Stimulated activated CD4-positive, alpha-beta T cell treated with anti-CD3 and anti-CD28 coated beads, Interleukin-12 subunit alpha, Interleukin-12 subunit beta, amount 100 ng/mL, for 48 hours (primary cell): Measurements from ENCODE around the gene RNF133.

Experiments
- DNase-seq, 3 donors: peaks; one replicate each; pipeline ENCODE4 v3.0.0-alpha.2; 2020; ENCODE audit warnings: low read depth in 2 of 3, low spot score in 1 of 3

RNF133 gene, protein sequence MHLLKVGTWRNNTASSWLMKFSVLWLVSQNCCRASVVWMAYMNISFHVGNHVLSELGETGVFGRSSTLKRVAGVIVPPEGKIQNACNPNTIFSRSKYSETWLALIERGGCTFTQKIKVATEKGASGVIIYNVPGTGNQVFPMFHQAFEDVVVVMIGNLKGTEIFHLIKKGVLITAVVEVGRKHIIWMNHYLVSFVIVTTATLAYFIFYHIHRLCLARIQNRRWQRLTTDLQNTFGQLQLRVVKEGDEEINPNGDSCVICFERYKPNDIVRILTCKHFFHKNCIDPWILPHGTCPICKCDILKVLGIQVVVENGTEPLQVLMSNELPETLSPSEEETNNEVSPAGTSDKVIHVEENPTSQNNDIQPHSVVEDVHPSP

DNA sequence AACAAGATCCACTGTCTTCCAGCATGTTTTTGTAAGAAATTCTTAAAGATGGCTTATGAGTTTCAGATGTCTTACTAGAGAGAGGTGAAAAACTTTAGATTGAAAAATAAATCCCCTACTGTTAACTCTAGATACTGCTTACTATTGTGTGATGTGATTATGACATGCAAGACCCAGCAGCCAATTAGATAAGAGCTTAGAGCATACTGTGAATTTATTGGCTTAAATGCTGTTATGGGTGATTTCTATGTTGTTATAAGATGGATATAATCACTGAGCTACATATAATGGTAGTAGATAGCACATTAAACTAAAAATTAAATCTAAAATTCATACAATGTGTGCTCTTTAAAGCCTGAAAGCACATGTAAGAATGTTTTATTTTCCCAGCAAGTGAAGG is at the start of gene RNF133:
Gene RNF133 (minus strand): TSS at position 101 of the 400 bp plus-strand sequence. CDS start 199 bp downstream, outside the sequence.
- DNase-seq, result no peak

DNA sequence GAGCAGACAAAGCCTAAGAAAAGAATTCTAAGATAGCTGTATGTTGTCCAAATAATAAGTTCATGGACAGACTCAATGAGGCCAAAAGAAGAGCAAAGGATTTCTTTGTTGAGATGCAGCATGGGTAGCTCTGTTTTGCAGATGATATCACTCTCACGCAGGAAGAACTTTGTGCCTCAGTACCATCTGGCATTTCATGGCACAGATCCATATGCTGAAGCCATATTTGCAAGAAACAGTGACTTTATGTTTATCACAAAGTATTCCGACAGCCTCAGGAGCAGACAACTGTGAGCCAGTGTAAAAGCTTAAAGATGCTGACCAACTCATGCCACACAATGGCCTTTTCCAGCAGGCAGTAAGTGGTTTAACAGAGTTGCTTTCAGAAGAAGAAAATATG is 49.3 kb upstream of the RNF133 start:
- no peak for DNase-seq

DNA sequence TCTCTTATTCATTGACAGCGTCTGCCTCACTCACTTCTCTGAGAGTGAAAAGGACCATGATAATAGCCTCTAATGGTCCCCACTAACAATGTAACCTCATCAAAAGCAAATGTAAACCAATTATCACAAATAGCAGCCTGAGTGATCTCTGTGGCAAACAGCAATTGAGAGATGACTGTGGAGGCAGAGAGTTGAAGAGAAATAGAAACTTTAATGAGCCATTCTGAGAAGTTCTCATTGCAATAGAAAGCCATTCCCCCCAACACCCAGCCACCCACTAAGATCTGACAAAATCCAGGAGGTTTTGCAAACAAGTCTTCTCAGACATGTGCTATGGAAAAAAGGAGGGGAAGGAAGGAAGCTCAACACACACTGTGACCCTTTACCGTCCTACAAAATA is 48.0 kb upstream of the RNF133 start:
- no peak for DNase-seq

DNA sequence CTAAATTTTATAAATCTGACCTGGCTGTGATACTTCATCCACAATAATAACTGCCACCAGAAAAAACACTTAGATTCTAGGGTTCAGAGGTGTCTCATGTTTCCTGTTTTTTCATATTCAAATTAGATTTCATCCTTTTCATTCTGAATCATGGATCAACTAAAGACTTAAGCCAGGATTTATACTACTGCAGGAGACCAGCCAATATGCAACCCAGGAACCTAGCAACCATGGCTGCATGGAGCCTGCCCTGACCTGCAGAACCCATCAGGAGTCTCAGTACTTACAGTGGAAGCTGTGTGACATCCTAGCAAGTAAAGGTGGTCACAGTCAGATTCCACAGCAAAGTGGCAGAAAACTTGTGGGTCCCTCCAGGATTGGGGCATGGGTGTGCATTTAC is 44.3 kb upstream of the RNF133 start:
- DNase-seq, result no peak

DNA sequence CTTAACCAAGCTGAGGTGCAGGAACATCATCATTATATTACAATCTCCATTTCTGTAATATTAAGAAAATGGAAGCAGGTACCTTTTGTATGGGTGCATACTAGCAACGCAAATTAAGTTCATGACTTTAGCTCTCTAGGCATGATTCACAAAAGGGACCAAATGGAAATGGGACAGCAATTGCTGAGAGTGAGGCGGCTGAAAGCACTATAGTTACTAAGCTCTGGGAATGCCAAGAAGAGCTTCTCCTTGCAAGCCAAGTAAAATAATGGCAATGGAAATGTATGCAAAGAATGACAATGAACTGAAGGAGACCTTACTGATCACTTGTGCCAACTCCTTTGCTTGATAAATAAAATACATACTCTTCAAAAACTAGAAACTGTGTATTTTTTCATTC is 40.0 kb upstream of the RNF133 start:
- DNase-seq, result no peak

DNA sequence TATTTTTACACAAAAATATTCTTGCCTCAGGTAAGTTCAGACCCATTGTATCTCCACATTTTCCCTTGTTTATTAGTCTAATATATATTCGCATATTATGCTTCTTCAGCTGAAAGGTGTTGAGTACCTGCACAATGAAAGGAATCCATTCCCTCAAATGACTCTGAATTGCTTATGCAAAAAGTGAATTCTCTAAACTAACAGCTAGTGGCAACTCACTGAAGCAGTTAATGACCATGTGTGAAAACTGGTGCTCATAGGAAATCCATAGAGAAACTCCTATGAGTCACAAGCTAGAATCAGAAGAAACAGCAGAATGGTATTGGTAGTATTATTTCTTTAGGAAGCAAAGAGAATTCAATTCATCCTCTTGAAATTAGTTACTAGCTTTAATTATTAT is 37.3 kb upstream of the RNF133 start:
- no peak for DNase-seq

DNA sequence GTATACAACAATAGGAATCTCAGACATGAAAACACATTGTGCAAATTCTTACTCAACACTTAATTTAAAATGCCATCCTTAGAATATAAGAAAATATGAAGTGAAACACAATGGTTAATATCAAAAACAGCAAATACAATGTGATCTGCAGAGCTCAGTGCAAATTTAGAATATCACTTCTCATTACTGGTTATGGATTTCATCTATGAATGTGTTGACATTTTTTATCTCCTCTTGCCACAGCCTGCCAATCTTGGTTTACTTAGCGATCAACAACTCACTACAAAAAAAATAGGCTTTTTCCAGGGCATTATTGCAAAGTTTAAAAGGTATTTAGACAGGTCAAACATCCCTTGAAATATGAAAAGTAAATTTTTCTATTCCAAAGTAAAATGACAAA is 28.8 kb upstream of the RNF133 start:
- no peak for DNase-seq

DNA sequence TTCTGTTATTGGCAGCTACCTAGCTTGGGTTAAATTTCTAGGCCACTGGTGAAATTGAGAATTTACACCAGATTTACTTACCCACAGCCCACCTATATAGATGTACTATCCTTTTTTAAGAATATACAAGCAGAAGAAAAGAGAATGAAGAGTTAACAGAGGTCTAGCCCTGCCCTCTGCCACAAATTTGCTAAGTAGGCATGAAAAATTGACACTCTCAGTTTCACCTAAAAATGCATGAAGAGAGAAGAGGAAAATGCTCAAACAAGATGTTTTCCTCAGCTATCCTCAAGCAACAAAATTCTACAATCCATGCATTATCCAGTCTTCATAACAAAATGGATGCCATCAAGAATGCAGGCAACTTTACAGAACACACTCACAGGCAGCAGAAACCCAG is 28.4 kb upstream of the RNF133 start:
- no peak for DNase-seq

DNA sequence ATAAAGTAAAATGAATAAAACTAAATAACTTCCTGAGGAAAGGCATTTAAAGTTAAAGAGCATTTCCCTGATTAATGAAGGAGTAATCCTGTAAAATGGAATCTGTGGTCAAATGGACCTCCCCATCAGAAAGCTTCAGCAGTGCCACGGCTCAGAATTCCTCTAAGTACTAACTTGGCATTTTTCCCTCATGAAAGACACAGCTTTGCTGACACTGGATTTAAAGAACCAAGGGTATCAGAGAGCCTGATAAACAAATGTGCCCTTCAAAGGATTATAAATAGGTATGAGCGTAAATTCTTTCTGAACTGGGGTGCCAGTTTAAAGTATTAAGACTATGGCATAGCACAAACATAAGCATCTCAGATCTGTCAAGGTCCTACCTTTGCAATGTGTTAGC is 28.0 kb upstream of the RNF133 start:
- DNase-seq, result no peak

DNA sequence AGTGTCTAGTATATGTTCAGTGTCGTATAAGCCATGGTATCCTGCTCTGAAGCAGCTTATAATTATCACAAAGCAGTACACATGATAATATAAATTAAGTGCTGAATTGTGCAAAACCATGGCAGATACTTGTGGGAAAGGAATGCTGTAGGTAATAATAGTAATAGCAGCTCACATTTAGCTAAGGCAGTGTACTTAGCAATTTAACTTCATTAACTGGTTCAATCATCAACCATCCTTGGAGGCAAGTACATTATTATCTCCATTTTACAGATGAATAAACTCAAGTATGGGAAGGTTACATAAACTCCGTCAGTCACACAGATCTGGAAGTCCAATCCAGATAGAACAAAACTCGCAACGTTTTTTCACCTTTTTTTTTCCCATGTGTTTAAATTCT is 25.4 kb upstream of the RNF133 start:
- no peak for DNase-seq

DNA sequence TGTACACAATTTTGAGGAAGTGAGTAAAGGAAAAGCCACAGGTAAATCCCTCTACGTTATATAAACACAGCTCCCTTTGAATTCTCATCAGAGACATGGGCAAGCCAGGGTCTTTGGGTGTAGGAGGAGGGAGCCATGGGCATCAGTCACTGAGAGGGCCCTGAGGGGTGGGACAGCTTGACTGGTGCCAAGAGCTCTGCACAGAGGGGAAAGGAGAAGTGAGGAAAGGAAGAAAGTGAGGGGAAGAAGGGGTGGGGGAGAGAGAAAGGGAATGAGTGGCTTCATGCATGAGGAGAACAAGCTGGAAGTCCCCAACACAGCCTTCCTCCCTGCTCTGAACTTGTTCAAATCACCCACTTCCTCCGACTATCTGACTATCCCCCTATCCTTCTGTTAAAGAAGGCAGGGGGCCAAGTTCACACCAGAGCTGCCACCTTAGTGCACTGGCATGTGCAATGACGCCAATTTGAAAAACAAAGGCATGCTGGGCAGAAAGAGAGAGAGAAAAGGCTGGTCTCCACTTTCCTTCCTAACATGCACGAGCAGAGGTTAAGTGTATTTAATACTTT is 20.2 kb upstream of the RNF133 start:
- DNase-seq, result no peak

DNA sequence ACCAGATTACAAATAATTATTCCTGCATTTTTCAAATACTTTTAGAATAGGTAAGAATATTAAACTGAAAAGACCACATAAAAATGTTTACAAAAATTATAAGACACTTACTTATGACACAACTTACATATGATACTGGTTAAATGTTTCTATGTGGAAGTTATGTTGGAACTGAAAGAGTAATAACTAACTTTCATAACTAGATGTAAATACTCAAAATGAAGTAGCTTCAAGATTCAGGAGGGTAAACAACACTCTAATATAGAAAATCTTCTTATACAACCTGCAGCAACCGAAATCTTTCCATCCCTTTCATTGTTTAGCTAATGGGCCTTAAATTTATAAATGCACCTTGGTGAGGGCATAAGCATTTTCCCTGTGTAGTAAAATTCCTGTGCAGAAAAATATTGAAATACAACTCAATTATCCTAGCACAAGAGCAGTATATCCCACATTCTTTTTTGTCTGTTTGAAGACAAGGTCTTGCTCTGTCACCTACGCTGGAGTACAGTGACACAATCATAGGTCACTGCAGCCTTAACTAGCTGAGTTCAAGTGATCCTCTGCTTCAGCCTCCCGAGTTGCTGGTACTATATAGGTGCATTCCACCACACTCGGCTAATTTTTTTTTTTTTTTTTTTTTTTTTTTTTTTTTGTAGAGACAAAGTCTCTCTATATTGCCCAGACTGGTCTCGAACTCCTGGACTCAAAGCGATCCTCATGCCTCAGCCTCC is 18.6 kb upstream of the RNF133 start:
- no peak for DNase-seq

DNA sequence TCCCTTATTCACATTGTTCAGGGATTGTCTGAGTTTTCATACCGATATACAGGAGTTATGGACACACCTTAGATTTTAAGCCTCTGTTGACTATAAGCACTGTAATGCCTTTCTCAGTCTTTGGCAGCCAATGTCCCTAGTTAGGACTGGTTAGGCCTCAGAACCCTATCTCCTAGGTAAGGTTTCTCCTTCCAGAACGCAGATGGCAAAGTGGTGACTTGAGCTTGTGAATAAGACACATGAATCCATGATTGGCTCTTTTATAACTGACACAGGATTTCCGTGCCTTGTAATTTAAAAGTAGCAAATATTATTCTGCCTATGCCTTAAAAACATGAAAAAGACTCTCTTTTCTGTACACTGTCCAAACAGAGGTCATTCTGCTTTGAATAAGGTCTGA is 16.3 kb upstream of the RNF133 start:
- DNase-seq, result no peak

DNA sequence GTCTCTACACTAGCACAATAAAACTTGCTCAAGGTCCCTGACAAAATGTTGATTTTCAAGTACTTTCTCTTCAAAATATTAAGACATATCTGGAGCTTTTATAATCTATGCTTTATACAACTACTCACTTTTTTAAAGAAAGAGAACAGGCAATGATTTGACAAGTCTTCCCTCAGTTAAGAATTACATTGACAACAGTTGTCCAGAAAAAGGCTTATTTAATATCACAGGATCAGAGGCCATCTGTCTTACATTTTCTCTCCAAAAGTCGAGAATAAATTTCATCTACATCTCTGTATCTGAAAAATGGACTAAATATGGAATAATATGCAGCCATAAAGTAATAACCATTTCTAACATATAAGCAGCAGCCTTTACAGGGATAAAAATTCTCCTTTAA is 12.0 kb upstream of the RNF133 start:
- DNase-seq, result no peak

DNA sequence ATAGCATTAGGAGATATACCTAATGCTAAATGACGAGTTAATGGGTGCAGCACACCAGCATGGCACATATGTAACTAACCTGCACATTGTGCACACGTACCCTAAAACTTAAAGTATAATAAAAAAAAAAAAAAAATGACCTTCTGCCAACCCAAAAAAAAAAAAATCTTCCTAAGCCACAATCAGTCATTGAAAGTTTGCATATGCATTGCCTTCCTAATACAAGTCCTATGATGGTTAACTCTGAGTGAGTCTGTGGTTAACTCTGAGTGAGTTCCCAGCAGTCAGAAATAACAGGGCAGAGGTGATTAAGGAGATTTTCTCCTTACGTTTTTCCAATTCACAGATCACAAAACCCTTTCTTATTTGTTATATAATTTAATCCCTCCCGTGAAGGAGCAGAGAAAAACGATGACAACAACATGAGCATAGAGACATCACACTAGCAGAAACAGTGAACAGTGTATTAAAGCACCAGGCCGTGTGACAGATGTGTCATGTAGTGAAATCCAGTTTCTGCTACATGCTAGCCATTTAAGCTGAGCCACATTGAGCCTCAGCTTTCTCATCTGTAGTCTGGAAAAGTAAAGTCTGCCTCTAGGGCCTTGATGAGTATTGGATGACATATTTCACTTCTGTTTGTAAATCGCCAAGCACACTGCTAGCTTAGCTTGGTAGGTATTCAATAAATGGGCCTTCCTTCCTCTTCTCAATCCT is 11.2 kb upstream of the RNF133 start:
- no peak for DNase-seq

DNA sequence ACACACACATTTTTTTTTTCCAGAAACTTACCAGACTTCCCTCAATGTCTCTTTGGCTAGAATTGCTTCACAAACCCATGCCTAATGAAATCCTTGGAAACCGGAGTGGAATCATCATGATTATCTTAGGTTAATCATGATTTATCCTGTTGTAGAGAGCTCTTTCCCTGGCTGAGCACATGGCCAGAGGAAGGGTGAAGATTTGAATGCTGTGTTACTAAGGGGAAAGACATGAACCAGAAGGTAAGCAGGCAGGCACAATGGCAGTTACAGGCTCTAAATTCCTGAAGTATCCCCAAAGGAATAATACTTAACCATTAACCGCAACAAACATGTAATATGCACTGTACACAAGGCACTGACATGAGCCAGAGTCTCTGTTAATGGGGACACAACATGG is 7.9 kb upstream of the RNF133 start:
- DNase-seq, result no peak

DNA sequence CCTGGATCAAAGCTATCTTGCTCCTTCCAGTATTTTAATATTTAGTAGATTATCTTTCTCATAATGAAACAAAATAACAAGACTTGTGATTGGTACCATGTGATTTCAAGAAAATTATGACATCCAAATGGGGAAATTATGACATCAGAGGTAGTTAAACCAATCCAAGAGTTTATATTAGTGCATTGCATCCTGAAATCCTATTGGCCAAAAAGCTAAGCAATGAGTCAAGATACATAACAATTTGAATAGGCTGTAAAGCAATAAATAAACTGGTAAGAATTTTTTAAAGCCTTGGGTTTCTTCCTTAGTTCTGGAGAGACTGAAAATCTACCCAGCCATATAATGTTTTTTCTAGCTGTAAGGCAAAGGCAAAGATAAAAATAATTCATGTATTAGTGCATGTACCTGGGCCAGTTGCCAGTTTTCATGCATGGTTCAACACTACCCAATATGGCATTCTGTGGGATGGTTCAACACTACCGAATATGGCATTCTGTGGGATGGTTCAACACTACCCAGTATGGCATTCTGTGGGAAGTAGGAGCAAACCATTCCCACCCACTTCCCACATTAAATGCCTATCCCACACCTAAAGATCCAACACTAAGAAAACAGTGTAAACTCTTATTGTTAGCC is 4.1 kb upstream of the RNF133 start, which contains the start of gene RNF148:
Gene RNF148 (minus strand): TSS at position 51 of the 639 bp plus-strand sequence. CDS start 172 bp downstream, outside the sequence.
- DNase-seq, result no peak

DNA sequence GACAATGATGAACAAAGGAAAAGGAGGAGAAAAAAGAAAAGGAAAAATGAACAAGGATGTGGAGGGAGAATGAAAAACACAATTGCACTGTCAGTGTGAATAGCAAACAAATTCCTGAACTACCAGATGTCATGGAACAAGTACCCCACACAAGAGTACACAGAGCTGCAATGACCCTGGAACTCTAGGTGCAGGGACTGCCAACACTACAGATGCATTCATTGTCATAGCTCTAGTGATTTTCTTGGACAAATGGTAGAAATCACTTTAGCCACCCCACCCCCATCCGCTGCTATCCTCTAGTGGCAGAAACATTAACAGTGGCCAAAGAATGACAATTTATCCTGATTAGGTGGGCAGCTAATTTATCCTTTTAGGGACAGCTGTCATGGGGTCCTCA is 3.1 kb downstream of the RNF133 start:
- no peak for DNase-seq

DNA sequence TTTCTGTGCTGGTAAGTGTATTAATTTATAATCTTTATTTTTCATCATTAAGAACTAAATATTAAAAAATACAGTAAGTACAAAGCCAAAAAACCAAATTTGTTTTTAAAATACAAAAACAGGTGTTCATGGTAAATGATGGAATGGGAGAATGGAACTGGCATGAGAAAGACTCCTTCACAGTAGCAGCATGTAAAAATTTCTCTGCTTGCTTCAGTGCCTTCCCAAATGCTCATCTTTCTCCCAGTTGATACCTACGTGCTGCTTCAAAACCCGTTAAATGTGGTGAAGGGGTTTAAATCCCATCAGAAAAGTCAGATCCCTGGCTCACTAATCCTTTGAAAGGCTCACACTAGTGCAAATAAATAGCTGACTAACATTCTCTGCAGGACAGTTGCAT is 4.2 kb downstream of the RNF133 start:
- no peak for DNase-seq

DNA sequence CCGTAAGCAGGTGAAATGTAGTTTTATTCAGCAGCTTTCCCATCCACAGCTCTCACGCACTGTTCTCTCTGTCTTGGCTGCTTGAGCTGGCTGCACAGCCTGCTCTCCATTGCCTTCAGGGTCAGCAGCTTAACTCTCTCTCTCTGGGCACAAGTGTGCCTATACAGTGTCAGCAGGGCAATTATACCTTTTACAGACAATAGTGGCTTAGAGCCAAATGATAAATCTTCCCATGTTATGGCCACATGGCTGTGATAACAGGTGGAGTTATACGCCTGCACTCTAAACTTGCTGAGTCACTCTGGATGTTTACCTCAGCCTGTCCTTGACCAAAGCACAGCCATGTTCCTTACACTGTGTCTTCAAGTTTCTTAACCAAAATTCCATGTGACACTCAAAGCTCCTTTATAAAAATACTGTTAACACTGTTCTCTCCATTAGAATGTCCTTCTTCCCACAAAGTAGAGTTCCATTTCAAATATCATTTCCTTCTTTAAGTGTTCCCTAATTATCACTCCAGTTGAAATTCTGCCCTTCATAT is 6.1 kb downstream of the RNF133 start:
- no peak for DNase-seq
